RWPE1 (cell line): Measurements from ENCODE around the gene SLC36A1.

Experiments used
- CTCF ChIA-PET: fragments of 350-600 bp; sonication (Branson Sonifier 250); formaldehyde crosslinking; extraction: SDS; loops from one replicate; lab custom pipeline; 2021; lab: Yijun Ruan, JAX
- POLR2A ChIA-PET: fragments of 400-600 bp; formaldehyde crosslinking; extraction: SDS; loops from one replicate; lab custom pipeline; 2020; ENCODE audit warnings: antibody characterized with exemption; ENCODE audit not compliant: low non-redundant PET; lab: Yijun Ruan, JAX
- DNase-seq: peaks from one replicate; pipeline ENCODE4 v3.0.0; 2012; ENCODE audit warnings: low spot score
- H3K27ac ChIP-seq: fragments of 450-650 bp; 2 replicates; pipeline ENCODE4 v1.5.1; 2017
- CTCF ChIP-seq: fragments of 450-650 bp; conservative IDR thresholded peaks from 2 replicates; pipeline ENCODE4 v1.5.1; 2017; ENCODE audit warnings: low read depth, mild to moderate bottlenecking

The SLC36A1 gene

GRCh38 chr5:151459680-151460324 is 12.4 kb downstream of the SLC36A1 start:
- ChIA-PET POLR2A (no interaction called here), CTCF (interaction anchor here (0.5 to 4.2 kb wide), 4 partner anchors 9 to 285 kb away, joined by 3 to 15 read pairs (median 3); partner anchors contain the start of gene SLC36A1)
- no peak overlapping the region for H3K27ac ChIP-seq
- TF ChIP-seq CTCF = no peak
- DNase-seq = no peak

- no peak for TF ChIP-seq CTCF
- no peak for DNase-seq
- H3K27ac ChIP-seq = no peak overlapping the region
- CTCF ChIA-PET = interaction anchor here (0.6 to 4.2 kb wide), 2 partner anchors 14 to 378 kb away, joined by 3 to 15 read pairs; partner anchors contain the start of gene SLC36A1
- POLR2A ChIA-PET = no interaction called here
These were observed 13.9 kb downstream of the SLC36A1 start for GRCh38 chr5:151461312-151461711.

GRCh38 chr5:151463137-151464029 is 16.0 kb downstream of the SLC36A1 start:
- H3K27ac ChIP-seq = no peak overlapping the region
- ChIA-PET CTCF (interaction anchor here (1.1 kb wide), 1 partner anchor 16 kb away, joined by 5 read pairs; the partner anchor contains the start of gene SLC36A1), POLR2A (no interaction called here)
- TF ChIP-seq CTCF = peak; percentile 40
- no peak for DNase-seq

GRCh38 chr5:151464101-151464500 is 16.7 kb downstream of the SLC36A1 start:
- ChIA-PET CTCF (interaction anchor here (1.1 kb wide), 1 partner anchor 16 kb away, joined by 5 read pairs; the partner anchor contains the start of gene SLC36A1), POLR2A (no interaction called here)
- no peak overlapping the region for H3K27ac ChIP-seq
- no peak for TF ChIP-seq CTCF
- DNase-seq = no peak

GRCh38 chr5:151465476-151465875 is 18.1 kb downstream of the SLC36A1 start:
- CTCF ChIA-PET = no interaction called here
- TF ChIP-seq CTCF = no peak
- no peak overlapping the region for H3K27ac ChIP-seq
- POLR2A ChIA-PET = no interaction called here
- no peak for DNase-seq

- DNase-seq = no peak
- ChIA-PET CTCF (no interaction called here), POLR2A (no interaction called here)
- no peak overlapping the region for H3K27ac ChIP-seq
- no peak for TF ChIP-seq CTCF
These were observed 20.2 kb downstream of the SLC36A1 start for GRCh38 chr5:151467576-151467975.
